Measurements from ENCODE around the gene PRKCE.

PRKCE gene

GRCh38 chr2:46236876-46237859 lies 585.7 kb downstream of the PRKCE start:
- no peak for DNase-seq (ENCODE audit: low read depth in 2 of 2)
- no peak overlapping the region for H3K4me3 ChIP-seq (replicated peaks in 1 of 2; ENCODE audit: low read depth in 2 of 2, low read length in 2 of 2)
- TF ChIP-seq, protein P1, sequence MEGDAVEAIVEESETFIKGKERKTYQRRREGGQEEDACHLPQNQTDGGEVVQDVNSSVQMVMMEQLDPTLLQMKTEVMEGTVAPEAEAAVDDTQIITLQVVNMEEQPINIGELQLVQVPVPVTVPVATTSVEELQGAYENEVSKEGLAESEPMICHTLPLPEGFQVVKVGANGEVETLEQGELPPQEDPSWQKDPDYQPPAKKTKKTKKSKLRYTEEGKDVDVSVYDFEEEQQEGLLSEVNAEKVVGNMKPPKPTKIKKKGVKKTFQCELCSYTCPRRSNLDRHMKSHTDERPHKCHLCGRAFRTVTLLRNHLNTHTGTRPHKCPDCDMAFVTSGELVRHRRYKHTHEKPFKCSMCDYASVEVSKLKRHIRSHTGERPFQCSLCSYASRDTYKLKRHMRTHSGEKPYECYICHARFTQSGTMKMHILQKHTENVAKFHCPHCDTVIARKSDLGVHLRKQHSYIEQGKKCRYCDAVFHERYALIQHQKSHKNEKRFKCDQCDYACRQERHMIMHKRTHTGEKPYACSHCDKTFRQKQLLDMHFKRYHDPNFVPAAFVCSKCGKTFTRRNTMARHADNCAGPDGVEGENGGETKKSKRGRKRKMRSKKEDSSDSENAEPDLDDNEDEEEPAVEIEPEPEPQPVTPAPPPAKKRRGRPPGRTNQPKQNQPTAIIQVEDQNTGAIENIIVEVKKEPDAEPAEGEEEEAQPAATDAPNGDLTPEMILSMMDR (IDR thresholded peaks at IDR 0.05; ENCODE audit: low read depth, low read length), result no peak
